Natural killer cell treated with Interleukin-12 subunit alpha and Interleukin-12 subunit beta and Interleukin-15 and Interleukin-18, amount 100 ng/mL, for 72 hours (primary cell): Measurements from ENCODE around the gene MT3. TPM values are rescaled to one million over a fixed set of nuclear protein-coding genes. Genes with fewer than 3 reads are reported as not detected.

Source experiments
- ATAC-seq, 2 donors: fragments of 150-1000 bp; cut with Tn5 transposase in 1 of 2; sonication (Bioruptor Pico), chemical (Tn5 transposase) in 1 of 2; 2 replicates each; pipeline ENCODE4 v1.10.0; 2021
- DNase-seq: peaks from one replicate; pipeline ENCODE4 v3.0.0; 2022; ENCODE audit warnings: low spot score
- H3K27ac Mint-ChIP-seq, 2 donors: 1 replicate in 1 of 2; 2 replicates in 1 of 2; pipeline ENCODE4 v1.8.0; 2022; ENCODE audit warnings: mixed read lengths in 2 of 2, mild to moderate bottlenecking in 1 of 2, moderate library complexity in 1 of 2
- H3K27me3 Mint-ChIP-seq, 2 donors: 1 replicate in 1 of 2; 2 replicates in 1 of 2; pipeline ENCODE4 v1.8.0; 2022; ENCODE audit warnings: mixed read lengths in 2 of 2
- H3K36me3 Mint-ChIP-seq: one replicate; pipeline ENCODE4 v1.8.0; 2022; ENCODE audit warnings: mixed read lengths
- H3K4me1 Mint-ChIP-seq, 2 donors: 1 replicate in 1 of 2; 2 replicates in 1 of 2; pipeline ENCODE4 v1.8.0; 2022; ENCODE audit warnings: low read depth in 2 of 2, mixed read lengths in 2 of 2, mild to moderate bottlenecking in 1 of 2
- H3K4me3 Mint-ChIP-seq: one replicate; pipeline ENCODE4 v1.8.0; 2022; ENCODE audit warnings: mixed read lengths
- H3K9me3 Mint-ChIP-seq: 2 replicates; pipeline ENCODE4 v1.8.0; 2022; ENCODE audit warnings: mixed read lengths
- total RNA-seq, 2 donors: library from RNA; stranded (reverse); gene quantifications; one replicate each; pipeline ENCODE4 v1.2.3, GENCODE V29; 2022

MT3 gene
- 1 to 10 TPM in 1 of 2 donors, under 1 TPM in 1; 0.70 to 4.2 TPM for total RNA-seq

DNA sequence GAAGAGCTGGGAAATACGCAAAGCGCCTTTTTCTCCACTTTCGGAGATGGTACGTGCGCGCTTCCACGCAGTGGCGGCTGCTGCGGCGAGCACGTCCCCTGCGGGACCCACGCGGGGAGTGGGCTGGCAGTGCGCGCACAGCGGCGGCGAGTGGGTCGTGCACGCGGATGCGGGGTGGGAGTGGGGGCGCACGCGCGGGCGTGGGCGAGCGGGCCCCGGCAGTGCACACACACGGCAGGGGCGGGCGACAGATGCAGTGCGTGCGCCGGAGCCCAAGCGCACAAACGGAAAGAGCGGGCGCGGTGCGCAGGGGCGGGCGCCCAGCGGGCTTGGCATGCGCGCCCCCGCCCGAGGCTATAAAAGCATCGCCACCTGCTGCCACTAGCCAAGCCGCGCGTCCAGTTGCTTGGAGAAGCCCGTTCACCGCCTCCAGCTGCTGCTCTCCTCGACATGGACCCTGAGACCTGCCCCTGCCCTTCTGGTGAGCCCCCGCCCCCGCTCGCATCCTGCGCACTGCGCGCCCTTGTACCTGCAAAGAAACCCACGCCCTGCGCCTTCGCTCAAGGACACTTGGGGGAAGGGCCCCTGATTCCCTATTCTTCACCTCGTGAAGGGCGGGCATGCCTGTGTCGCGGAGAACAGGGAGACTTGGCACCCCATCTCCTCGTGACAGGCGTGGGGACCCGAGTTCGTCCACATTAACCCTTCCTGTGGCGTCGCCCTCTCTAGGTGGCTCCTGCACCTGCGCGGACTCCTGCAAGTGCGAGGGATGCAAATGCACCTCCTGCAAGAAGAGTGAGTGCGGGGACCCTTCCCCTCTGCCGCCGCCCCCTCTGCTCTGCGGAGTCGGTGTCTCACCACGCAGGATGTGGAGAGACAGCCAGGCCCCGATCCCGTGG is at the start of gene MT3:
TSS of gene MT3 (plus strand) at position 388 of the 899 bp plus-strand sequence. CDS start at position 451, 63 bp downstream.
- H3K27ac Mint-ChIP-seq = no peak within 1 kb of the TSS
- H3K9me3 Mint-ChIP-seq = no peaks in the 10 kb centered on the region
- peaks cover 0 to 7% of the 10 kb centered on the region in 2 donors for H3K4me1 Mint-ChIP-seq
- no peaks in the 10 kb centered on the region for H3K36me3 Mint-ChIP-seq
- H3K27me3 Mint-ChIP-seq = peaks cover 31 to 35% of the 10 kb centered on the region in 2 donors
- peak within 1 kb of the TSS; percentile 49 for H3K4me3 Mint-ChIP-seq
- DNase-seq = peak; percentile 59
- ATAC-seq = peak; percentile 47 to 74

GRCh38 chr16:56539656-56540055 is 49.7 kb upstream of the MT3 start:
- Mint-ChIP-seq H3K4me1 (no peaks in the 10 kb centered on the region), H3K9me3 (no peaks in the 10 kb centered on the region), H3K4me3 (no peak overlapping the region), H3K27ac (no peak overlapping the region), H3K36me3 (no peaks in the 10 kb centered on the region), H3K27me3 (peaks cover 13 to 24% of the 10 kb centered on the region in 2 donors)
- ATAC-seq (no peak), DNase-seq (no peak)

DNA sequence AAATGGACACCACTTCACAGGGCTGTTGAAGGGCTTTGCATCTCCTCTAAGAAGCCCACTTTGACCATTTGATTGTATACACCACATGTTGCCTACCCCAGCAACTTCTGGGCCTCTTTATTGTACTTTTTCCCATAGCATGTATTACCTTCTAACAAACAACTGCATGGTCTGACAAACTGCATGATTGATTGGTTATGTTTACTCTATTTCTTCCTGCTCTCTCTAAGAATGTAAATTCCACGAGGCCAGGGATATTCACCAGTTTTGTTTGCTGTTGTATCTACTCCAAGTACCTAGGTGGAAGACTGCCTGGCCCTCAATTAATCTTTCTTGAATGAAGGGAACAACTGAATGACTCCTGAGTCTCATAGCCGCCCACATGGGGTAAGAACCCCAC is 47.3 kb upstream of the MT3 start:
- Mint-ChIP-seq H3K27ac (no peak overlapping the region), H3K9me3 (no peaks in the 10 kb centered on the region), H3K27me3 (peaks cover 7 to 17% of the 10 kb centered on the region in 2 donors), H3K4me3 (no peak overlapping the region), H3K4me1 (no peaks in the 10 kb centered on the region), H3K36me3 (no peaks in the 10 kb centered on the region)
- DNase-seq = no peak
- no peak for ATAC-seq

- Mint-ChIP-seq H3K27me3 (peaks cover 6 to 13% of the 10 kb centered on the region in 2 donors), H3K9me3 (no peaks in the 10 kb centered on the region), H3K36me3 (no peaks in the 10 kb centered on the region), H3K4me1 (peaks cover 0 to 3% of the 10 kb centered on the region in 2 donors), H3K27ac (no peak overlapping the region), H3K4me3 (no peak overlapping the region)
- ATAC-seq (no peak), DNase-seq (no peak)
Measured at GRCh38 chr16:56547120-56547948, 42.0 kb upstream of the MT3 start.

DNA sequence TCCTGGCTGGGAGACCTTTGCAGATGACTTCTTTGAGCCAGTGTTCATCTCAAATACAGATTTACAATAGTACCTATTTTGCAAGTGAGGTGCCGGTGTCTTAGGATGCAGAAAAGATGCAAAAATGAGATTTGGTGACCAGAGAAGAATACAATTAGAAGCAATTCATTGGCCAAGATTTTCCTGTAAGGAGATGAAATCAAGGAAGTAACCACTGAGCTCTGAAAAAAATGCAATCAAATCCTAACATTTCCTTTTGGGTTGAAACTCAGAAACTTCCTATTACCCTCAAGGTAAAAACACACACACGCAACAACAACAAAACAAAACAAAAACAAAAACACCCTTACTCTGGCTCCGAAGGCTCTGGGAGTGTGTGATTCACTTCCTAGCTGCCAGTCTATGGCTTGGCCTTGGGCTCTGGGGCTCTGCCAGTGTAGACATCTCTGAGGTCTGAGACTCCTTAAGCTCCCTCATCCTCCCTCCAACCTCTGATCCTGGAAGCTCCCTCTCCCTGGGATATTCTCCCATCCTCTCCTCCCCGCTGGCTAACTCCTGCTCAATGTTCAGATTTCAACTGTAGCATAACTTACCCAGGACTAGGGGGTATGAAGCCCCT is 41.3 kb upstream of the MT3 start:
- H3K36me3 Mint-ChIP-seq = no peaks in the 10 kb centered on the region
- DNase-seq (no peak), ATAC-seq (no peak)
- no peak overlapping the region for H3K27ac Mint-ChIP-seq
- no peaks in the 10 kb centered on the region for H3K9me3 Mint-ChIP-seq
- H3K27me3 Mint-ChIP-seq = peaks cover 6 to 14% of the 10 kb centered on the region in 2 donors
- H3K4me1 Mint-ChIP-seq = peaks cover 0 to 3% of the 10 kb centered on the region in 2 donors
- no peak overlapping the region for H3K4me3 Mint-ChIP-seq

- no peak overlapping the region for H3K27ac Mint-ChIP-seq
- H3K4me1 Mint-ChIP-seq = peaks cover 0 to 3% of the 10 kb centered on the region in 2 donors
- no peaks in the 10 kb centered on the region for H3K9me3 Mint-ChIP-seq
- no peaks in the 10 kb centered on the region for H3K36me3 Mint-ChIP-seq
- H3K4me3 Mint-ChIP-seq = no peak overlapping the region
- no peak for DNase-seq
- H3K27me3 Mint-ChIP-seq = peaks cover 7 to 15% of the 10 kb centered on the region in 2 donors
- ATAC-seq = no peak
Measured at GRCh38 chr16:56549161-56549560, 40.2 kb upstream of the MT3 start.

DNA sequence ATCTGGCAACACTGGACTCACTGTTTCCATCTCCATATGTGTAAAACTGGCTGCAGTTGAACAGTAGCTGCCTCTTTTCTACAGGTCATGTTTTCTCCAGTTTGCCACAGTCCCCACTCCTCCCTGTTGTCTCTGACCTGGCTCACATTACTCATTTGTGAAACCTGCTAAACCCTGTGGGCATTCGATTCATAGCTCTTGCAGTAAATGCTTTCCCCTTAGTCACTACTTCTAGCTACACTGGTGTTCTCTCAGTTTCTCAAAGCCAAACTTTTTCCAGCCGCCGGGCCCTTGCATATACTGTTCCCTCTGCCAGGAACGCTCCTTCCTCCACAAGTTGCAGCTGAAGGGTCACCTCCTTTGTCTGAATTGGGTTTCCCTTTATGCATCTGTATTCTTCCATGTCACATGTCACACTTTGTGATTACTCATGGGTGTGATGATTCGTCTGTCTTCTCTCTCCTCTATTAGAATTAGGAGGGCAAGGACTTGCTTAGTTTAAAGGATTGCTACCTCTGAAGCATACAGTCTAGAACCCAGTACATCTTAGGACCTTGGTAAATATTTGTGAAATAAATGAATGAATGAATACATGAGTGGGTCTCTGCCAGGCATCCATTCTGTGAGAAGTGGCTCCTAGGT is 39.5 kb upstream of the MT3 start:
- Mint-ChIP-seq H3K36me3 (no peaks in the 10 kb centered on the region), H3K4me1 (peaks cover 0 to 3% of the 10 kb centered on the region in 2 donors), H3K9me3 (no peaks in the 10 kb centered on the region), H3K27me3 (peaks cover 7 to 21% of the 10 kb centered on the region in 2 donors), H3K27ac (no peak overlapping the region), H3K4me3 (no peak overlapping the region)
- DNase-seq (no peak), ATAC-seq (no peak)

DNA sequence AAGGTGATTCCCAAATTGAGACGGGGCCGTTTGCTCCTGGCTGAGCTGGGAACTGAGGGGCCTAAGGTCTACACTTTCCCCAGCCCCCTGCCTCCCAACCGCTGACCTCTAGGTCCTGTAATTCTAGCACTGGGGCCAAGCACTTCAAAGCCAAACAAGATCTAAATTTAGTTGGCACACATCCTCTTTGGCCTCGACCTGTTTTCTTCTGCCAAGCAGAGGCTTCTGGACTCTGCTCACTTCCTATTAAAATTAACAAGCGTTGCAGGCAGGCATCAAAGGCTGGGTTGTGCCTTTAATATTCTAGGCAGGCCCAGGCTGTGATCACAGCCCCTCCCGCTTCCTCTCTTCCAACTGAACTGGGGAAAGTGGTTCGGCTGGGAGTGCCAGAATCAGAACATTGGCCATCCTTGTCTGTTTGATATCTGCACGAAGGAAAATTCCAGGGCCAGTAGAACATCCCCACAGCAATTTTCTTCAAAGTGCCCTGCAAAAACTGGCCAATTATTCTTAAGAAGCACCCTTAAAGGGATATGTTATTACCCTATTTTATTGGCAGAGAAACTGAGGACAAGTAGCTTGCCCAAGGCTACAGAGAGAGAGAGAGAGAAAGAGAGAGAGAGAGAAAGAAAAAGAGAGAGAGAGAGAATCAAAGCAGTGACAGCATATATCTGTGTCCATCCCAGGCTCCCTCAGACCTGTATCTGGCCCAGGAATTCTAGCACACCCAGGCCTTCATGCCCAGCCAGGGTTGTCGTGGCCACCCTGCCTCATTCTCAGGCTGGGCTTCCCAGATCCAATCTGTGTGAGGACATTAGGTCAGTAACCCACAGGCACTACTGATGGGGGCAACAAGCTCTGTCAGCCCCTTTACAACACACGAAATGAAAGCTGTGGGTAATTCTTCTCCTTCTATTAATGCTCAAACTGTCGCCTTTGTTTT is 37.3 kb upstream of the MT3 start:
- H3K36me3 Mint-ChIP-seq = no peaks in the 10 kb centered on the region
- H3K27me3 Mint-ChIP-seq = peaks cover 7 to 24% of the 10 kb centered on the region in 2 donors
- no peaks in the 10 kb centered on the region for H3K9me3 Mint-ChIP-seq
- H3K4me3 Mint-ChIP-seq = no peak overlapping the region
- ATAC-seq (no peak), DNase-seq (no peak)
- peaks cover 0 to 3% of the 10 kb centered on the region in 2 donors for H3K4me1 Mint-ChIP-seq
- H3K27ac Mint-ChIP-seq = no peak overlapping the region

DNA sequence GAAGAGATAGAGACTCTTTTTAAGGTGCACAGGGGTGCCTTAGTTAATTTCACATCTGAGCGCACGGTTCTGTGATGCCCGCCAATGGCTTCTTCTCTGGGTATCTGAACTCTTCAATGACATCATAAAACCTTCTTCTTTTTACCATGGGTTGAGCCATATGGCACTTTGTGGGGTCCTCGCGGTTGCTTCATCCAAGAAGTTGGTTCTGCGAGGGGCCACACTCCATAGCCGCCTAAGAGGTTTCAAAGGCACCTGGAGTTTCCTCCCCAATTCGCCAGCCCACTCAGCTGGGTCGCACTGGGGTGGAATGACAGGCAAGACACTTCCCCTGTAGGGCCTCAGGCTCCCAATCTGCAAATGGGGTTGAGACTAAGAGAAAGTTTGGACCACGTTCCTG is 34.9 kb upstream of the MT3 start:
- Mint-ChIP-seq H3K4me1 (no peaks in the 10 kb centered on the region), H3K36me3 (no peaks in the 10 kb centered on the region), H3K27ac (no peak overlapping the region), H3K27me3 (peaks cover 15 to 39% of the 10 kb centered on the region in 2 donors), H3K9me3 (no peaks in the 10 kb centered on the region), H3K4me3 (no peak overlapping the region)
- DNase-seq (no peak), ATAC-seq (no peak)

- H3K9me3 Mint-ChIP-seq = no peaks in the 10 kb centered on the region
Measured at GRCh38 chr16:56558024-56558747, 31.1 kb upstream of the MT3 start.

GRCh38 chr16:56559109-56559508 is 30.2 kb upstream of the MT3 start:
- ATAC-seq (no peak), DNase-seq (no peak)
- Mint-ChIP-seq H3K9me3 (no peaks in the 10 kb centered on the region), H3K36me3 (no peaks in the 10 kb centered on the region), H3K4me1 (no peaks in the 10 kb centered on the region), H3K4me3 (no peak overlapping the region), H3K27ac (no peak overlapping the region), H3K27me3 (peaks cover 17 to 40% of the 10 kb centered on the region in 2 donors)

More at GRCh38 chr16:56558024-56558747, 31.1 kb upstream of the MT3 start:
- no peak overlapping the region for H3K27ac Mint-ChIP-seq
- no peak overlapping the region for H3K4me3 Mint-ChIP-seq
- H3K36me3 Mint-ChIP-seq = no peaks in the 10 kb centered on the region
- no peaks in the 10 kb centered on the region for H3K4me1 Mint-ChIP-seq
- H3K27me3 Mint-ChIP-seq = peaks cover 21 to 48% of the 10 kb centered on the region in 2 donors
- ATAC-seq (no peak), DNase-seq (no peak)

DNA sequence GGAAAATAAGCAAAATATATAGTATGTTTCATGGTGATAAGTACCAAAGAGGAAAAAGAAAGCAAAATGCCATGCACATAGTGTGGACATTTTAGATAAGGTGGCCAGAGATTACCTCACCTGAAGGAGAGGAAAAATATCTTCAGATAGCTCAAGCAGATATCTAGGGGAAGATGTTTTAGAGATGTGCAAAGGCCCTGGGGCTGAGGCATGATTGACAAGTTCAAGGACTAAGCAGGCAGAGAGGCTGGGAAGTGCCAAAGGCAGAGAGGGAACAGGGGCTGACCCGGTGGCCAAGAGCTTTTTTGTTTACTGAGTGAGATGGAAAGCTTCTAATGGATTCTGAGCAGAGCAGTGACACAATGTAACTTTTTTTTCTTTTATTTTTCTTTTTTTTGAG is 28.9 kb upstream of the MT3 start:
- H3K27ac Mint-ChIP-seq = no peak overlapping the region
- no peaks in the 10 kb centered on the region for H3K36me3 Mint-ChIP-seq
- H3K4me1 Mint-ChIP-seq = no peaks in the 10 kb centered on the region
- H3K27me3 Mint-ChIP-seq = peaks cover 17 to 31% of the 10 kb centered on the region in 2 donors
- no peaks in the 10 kb centered on the region for H3K9me3 Mint-ChIP-seq
- no peak for ATAC-seq
- no peak overlapping the region for H3K4me3 Mint-ChIP-seq
- no peak for DNase-seq
